ENCODE measurements around the gene SPRR1B. TPM values are rescaled to one million over a fixed set of nuclear protein-coding genes. Genes with fewer than 3 reads are reported as not detected.

SPRR1B gene
- polyA plus RNA-seq, 1 donor from 2014 or later, result not detected

GRCh38 chr1:153071511-153071910, 40.5 kb downstream of the SPRR1B start, which contains the start of gene SPRR2B:
Gene SPRR2B, minus strand, starts transcription at chr1:153071611. Its CDS starts 772 bp downstream, at chr1:153070839.
- Mint-ChIP-seq H3K27ac (no peak within 1 kb of the TSS), H3K9me3 (peaks cover 0 to 4% (median 2%) of the 10 kb centered on the region in 3 donors), H3K4me3 (no peak within 1 kb of the TSS), H3K4me1 (no peaks in the 10 kb centered on the region), H3K36me3 (no peaks in the 10 kb centered on the region), H3K27me3 (no peaks in the 10 kb centered on the region)

GRCh38 chr1:153072806-153073726, 42.1 kb downstream of the SPRR1B start:
- H3K36me3 Mint-ChIP-seq, result no peaks in the 10 kb centered on the region
- no peak overlapping the region for H3K4me3 Mint-ChIP-seq
- H3K27ac Mint-ChIP-seq, result no peak overlapping the region
- no peaks in the 10 kb centered on the region for H3K4me1 Mint-ChIP-seq
- peaks cover 1% of the 10 kb centered on the region for H3K27me3 Mint-ChIP-seq
- H3K9me3 Mint-ChIP-seq, result peaks cover 0 to 2% (median 0%) of the 10 kb centered on the region in 3 donors

GRCh38 chr1:153081736-153082135, 50.7 kb downstream of the SPRR1B start:
- Mint-ChIP-seq H3K27ac (no peak overlapping the region), H3K4me1 (no peaks in the 10 kb centered on the region), H3K9me3 (peaks cover 7 to 13% (median 12%) of the 10 kb centered on the region in 3 donors)

More at GRCh38 chr1:153081736-153082135, 50.7 kb downstream of the SPRR1B start:
- peaks cover 2% of the 10 kb centered on the region for H3K36me3 Mint-ChIP-seq
- H3K4me3 Mint-ChIP-seq, result no peak overlapping the region
- H3K27me3 Mint-ChIP-seq, result peaks cover 3% of the 10 kb centered on the region

Other genes with a start within 250 kb of the SPRR1B start
- not detected for gene LCE1E, start 244.9 kb upstream of the SPRR1B start, polyA plus RNA-seq
- gene LCE1D, start 234.5 kb upstream of the SPRR1B start, polyA plus RNA-seq, result not detected
- gene LCE1C, start 224.6 kb upstream of the SPRR1B start, polyA plus RNA-seq, result not detected
- not detected for gene LCE1B, start 219.2 kb upstream of the SPRR1B start, polyA plus RNA-seq
- gene LCE1A, start 203.7 kb upstream of the SPRR1B start, polyA plus RNA-seq, result not detected
- not detected for gene LCE6A, start 188.3 kb upstream of the SPRR1B start, polyA plus RNA-seq
- not detected for gene LCE7A, start 171.2 kb upstream of the SPRR1B start, polyA plus RNA-seq
- not detected for gene SMCP, start 152.9 kb upstream of the SPRR1B start, polyA plus RNA-seq
- gene IVL, start 122.7 kb upstream of the SPRR1B start, polyA plus RNA-seq, result not detected
- not detected for gene SPRR5, start 84.0 kb upstream of the SPRR1B start, polyA plus RNA-seq
- not detected for gene SPRR4, start 60.6 kb upstream of the SPRR1B start, polyA plus RNA-seq
- gene SPRR1A, start 47.1 kb upstream of the SPRR1B start, polyA plus RNA-seq, result not detected
- not detected for gene SPRR3, start 29.5 kb upstream of the SPRR1B start, polyA plus RNA-seq
- gene SPRR2D, start 9.9 kb downstream of the SPRR1B start, polyA plus RNA-seq, result not detected
- not detected for gene SPRR2A, start 26.3 kb downstream of the SPRR1B start, polyA plus RNA-seq
- gene SPRR2B, start 40.4 kb downstream of the SPRR1B start, polyA plus RNA-seq, result not detected
- gene SPRR2E, start 63.3 kb downstream of the SPRR1B start, polyA plus RNA-seq, result not detected
- not detected for gene SPRR2F, start 82.3 kb downstream of the SPRR1B start, polyA plus RNA-seq
- gene SPRR2G, start 119.7 kb downstream of the SPRR1B start, polyA plus RNA-seq, result not detected
- gene LELP1, start 172.2 kb downstream of the SPRR1B start, polyA plus RNA-seq, result not detected
- not detected for gene PRR9, start 186.4 kb downstream of the SPRR1B start, polyA plus RNA-seq
- gene LORICRIN, start 228.5 kb downstream of the SPRR1B start, polyA plus RNA-seq, result not detected